ENCODE results near the gene TSFM.

The TSFM gene

DNA sequence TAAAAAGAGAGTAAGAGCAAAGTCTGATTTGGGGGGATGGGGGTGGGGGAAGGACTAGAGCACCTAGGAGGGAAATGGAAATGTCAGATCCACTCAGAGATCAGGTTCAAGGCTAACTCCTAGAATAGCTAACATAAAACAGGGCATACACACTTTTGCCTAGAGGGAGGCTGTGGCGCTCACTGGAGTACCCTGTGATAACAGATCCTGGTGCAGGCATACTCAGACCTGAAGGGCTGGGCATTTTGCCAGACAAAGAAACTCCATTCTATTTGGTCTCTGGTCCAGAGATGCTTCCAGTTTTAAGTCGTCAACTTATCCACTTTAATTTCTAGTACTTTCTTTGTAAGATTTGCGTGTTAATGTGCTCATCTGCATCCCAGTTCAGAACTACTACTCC is 58.1 kb downstream of the TSFM start:
- no peak for DNase-seq (ENCODE audit: low spot score in 2 of 2)
- Mint-ChIP-seq H3K4me3 (no peak overlapping the region), H3K27me3 (no peaks in the 10 kb centered on the region), H3K36me3 (no peaks in the 10 kb centered on the region), H3K9me3 (no peaks in the 10 kb centered on the region), H3K27ac (peak overlapping the region; percentile 92), H3K4me1 (peaks cover 75% of the 10 kb centered on the region)
- ATAC-seq (ENCODE audit: low read depth), result no peak

DNA sequence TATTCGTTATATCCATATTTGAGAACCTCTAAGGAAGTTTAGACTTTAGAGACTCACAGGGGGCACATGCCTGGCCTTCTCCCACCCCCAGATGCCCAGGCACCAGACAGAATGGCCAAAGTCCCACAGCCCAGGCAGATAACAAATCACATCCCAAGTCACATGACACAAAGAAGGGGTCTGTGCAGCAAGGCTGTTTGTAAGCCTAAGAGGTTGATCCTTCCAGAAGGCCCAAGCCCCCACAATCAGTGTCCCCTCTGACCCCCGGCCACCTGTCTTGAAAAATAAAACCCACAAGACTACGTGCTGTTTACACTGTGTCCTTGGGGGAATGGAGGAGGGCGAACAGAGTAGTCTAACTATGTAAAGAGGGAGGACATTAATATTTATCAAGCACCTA is 58.9 kb downstream of the TSFM start:
- H3K9me3 Mint-ChIP-seq, result no peaks in the 10 kb centered on the region

DNA sequence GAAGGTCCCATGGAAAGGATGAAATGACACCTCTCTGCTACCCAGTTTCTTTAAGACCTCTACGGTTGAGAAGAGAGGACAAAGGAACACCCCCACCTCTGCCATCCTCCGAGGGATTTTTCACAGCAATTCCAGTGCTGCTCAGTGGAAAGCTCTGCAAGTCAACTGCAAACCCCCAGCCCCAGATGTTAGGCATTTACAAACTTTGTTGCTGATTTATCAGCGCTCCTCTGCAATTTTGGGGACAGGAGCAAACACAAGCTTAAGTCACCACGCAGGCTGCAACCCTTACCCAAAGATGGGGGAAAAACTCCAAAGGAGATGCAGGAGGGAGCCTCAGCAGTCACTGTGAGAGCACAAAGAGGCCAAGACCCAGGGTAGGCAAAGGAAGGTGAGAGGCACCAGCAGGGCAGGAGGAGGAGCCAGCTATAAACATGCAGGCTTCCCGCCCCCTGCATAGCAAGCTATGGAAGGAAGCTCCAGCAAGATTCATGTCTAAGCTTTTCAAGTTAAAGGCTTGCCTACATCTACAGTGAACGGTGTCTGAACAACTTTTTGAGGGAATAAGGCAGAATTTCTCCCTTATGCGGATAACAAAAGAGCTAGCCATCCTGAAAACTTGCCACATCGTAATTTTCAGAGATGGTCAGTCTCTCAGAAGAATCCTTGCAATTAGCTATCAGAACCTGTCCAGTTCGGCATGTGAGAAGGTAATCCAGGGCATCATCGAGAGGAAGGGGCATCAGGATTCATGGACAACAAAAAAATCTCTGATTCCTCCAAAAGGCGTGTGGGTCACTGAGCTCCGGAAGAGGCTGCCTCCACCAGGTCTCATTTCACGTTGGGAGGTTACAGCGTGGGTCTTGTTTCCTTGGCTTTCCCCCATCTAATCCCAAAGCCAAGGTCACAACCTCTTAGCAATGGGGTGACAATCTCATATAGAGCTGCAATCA is 60.0 kb downstream of the TSFM start:
- ATAC-seq (ENCODE audit: low read depth), result no peak
- H3K4me3 Mint-ChIP-seq, result peak overlapping the region; percentile 91
- peaks cover 61% of the 10 kb centered on the region for H3K4me1 Mint-ChIP-seq
- H3K36me3 Mint-ChIP-seq, result no peaks in the 10 kb centered on the region
- DNase-seq (ENCODE audit: low spot score in 2 of 2), result no peak
- peak overlapping the region; percentile 92 for H3K27ac Mint-ChIP-seq
- no peaks in the 10 kb centered on the region for H3K9me3 Mint-ChIP-seq
- H3K27me3 Mint-ChIP-seq, result no peaks in the 10 kb centered on the region

More for the DNA sequence above, 58.9 kb downstream of the TSFM start:
- H3K4me3 Mint-ChIP-seq, result no peak overlapping the region
- H3K27me3 Mint-ChIP-seq, result no peaks in the 10 kb centered on the region
- peaks cover 69% of the 10 kb centered on the region for H3K4me1 Mint-ChIP-seq
- peak overlapping the region; percentile 92 for H3K27ac Mint-ChIP-seq
- ATAC-seq (ENCODE audit: low read depth), result no peak
- DNase-seq (ENCODE audit: low spot score in 2 of 2), result no peak
- no peaks in the 10 kb centered on the region for H3K36me3 Mint-ChIP-seq

DNA sequence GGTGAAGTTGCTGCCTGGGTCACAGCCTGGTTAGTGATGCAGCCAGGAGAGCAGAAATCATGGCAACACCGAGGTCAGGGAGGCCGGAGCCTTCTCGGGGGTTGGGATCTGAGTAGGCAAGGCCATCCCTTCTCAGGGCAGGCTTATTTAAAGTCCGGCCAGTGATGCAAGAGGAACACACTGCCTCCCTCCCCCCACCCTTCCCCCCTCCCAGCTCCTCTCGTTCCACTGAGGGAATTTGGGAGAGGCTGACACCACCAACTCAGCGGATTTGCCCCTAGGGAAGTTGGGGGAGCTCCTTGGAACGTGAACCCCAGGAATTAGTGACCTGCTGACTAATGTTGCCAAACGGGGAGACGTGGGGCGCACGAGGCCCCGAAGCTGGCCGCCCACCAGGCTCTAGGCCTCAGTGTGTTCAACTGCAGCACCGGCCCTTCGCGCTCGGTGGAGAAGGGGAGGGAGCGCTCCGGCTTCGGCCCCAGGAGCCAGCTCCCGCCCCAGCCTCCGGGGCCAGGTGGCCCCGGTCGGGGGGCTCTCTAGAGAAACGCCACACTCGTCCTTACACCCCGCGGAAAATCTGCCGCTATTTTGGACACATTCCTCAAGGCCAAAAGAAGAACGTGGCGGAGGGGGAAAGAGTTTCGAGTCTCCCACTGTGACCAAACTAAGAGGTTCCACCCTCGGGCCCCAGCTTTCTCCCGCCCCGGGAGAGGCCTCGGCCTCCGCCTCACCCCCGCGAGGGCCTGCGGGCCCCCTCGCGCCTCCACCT is 62.3 kb downstream of the TSFM start:
- peak in 1 of 2 donors; percentile 29 for DNase-seq (ENCODE audit: low spot score in 2 of 2)
- Mint-ChIP-seq H3K27me3 (no peaks in the 10 kb centered on the region), H3K4me1 (peaks cover 43% of the 10 kb centered on the region), H3K27ac (peak overlapping the region; percentile 92), H3K9me3 (no peaks in the 10 kb centered on the region), H3K4me3 (peak overlapping the region; percentile 91), H3K36me3 (no peaks in the 10 kb centered on the region)
- peak; percentile 14 for ATAC-seq (ENCODE audit: low read depth)

DNA sequence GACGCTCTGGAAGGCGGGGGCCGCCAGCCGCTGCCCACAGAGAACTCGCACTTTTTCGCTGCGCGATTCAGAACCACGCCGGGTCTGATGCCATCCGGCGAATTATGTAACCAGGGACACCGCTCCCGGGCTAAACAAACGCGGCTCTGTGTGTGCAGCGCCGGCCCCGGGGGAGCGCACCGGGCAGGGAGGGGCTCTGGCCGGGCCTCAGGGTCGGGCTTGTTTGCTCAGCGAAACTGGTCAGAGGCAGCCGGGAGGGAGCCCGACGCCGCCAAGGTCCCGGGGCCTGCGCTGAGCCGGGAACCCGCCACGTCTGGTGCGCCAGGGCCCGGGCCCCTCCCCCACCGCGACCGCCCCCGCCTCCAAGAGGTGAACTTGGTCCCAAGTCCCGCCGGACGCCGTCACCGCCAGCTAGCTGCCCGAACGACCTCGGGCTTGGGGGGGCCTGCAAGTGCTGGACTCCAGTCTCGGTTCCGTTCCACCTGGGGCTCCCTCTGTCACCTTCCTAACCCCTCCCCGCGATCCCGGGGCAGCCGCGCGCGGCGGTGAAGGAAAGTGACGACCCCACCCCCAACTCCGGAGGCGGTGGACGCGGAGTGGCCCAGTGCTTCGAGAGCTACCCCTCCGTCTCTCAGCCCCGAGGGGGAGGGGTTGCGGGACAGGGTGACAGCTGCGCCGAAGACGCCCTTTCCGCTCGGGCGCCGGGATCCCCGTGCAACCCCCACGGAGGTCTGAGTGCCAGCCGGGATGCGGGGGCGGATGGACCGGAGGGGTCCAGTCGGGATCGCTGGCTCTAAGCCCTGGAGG is 63.1 kb downstream of the TSFM start:
- Mint-ChIP-seq H3K4me3 (peak overlapping the region; percentile 91), H3K27me3 (no peaks in the 10 kb centered on the region), H3K27ac (peak overlapping the region; percentile 92), H3K36me3 (no peaks in the 10 kb centered on the region), H3K4me1 (peaks cover 37% of the 10 kb centered on the region), H3K9me3 (no peaks in the 10 kb centered on the region)
- ATAC-seq (ENCODE audit: low read depth), result peak; percentile 65
- DNase-seq (ENCODE audit: low spot score in 2 of 2), result peak; percentile 54 to 60

DNA sequence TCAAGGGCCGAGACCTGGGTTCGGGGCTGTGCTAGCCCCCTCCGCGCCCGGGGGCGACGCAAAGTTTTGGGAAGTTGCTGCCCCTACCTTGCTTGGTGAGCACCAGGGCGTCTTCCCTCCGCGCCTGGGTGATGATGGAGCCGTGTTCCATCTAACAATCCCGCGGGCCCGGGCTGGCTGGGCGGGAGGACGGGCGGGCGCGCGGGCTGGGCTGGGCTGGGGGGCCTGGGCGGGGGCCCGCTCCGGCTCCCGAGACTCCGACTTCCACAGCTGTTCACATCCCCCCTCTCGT is 63.6 kb downstream of the TSFM start:
- Mint-ChIP-seq H3K9me3 (no peaks in the 10 kb centered on the region), H3K27me3 (no peaks in the 10 kb centered on the region), H3K4me1 (peaks cover 36% of the 10 kb centered on the region), H3K36me3 (no peaks in the 10 kb centered on the region), H3K27ac (peak overlapping the region; percentile 92), H3K4me3 (peak overlapping the region; percentile 91)
- peak; percentile 18 for ATAC-seq (ENCODE audit: low read depth)
- DNase-seq (ENCODE audit: low spot score in 2 of 2), result peak in 1 of 2 donors; percentile 62

DNA sequence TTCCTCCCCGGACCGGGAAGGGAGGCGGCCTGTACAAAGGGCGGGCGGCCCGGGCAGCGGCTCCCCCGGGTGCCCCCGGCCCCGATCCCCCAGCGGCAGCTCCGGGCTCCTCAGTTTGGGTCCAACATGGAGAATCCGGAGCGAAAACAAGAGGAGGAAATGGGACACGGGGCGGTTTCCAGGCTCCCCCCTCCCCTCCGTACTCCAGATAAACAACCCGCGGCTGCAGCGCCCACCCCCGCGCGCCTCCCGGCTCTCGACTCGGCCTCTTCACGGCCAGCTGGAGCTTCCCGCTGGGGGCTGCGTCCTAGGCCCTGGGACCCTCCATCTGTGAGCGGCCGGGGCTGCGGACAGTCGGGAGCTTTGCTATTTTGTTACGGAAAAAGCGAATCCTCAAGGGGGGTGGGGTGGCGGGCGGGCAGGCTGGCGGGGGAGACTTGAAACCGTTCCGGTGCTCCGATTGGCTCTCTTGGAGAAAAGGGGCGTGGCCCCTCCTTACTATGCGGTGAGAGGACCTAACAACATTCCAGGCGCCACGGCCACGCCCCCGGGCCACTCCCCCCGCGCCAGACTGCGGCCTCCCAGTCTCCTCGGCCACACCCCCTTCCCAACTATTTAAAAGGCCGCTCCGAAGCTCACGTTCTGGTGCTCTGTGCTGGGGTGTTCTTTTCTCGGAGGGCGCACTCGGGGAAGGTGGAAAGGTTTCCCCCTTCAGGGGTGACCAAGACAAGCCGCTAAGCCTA is 64.2 kb downstream of the TSFM start, which contains the start of gene CTDSP2:
Gene CTDSP2 (minus strand): TSS at position 153 of the 743 bp plus-strand sequence. CDS start 294 bp downstream, outside the sequence.
- Mint-ChIP-seq H3K36me3 (no peaks in the 10 kb centered on the region), H3K27ac (peak within 1 kb of the TSS; percentile 92), H3K9me3 (no peaks in the 10 kb centered on the region), H3K4me1 (peaks cover 37% of the 10 kb centered on the region), H3K4me3 (peak within 1 kb of the TSS; percentile 91), H3K27me3 (peaks cover 4% of the 10 kb centered on the region)
- ATAC-seq (ENCODE audit: low read depth) (peak; percentile 43), DNase-seq (ENCODE audit: low spot score in 2 of 2) (peak; percentile 72 to 79)

All from memory B cell (primary cell).